ENCODE measurements around the gene MFAP2.

The MFAP2 gene

DNA sequence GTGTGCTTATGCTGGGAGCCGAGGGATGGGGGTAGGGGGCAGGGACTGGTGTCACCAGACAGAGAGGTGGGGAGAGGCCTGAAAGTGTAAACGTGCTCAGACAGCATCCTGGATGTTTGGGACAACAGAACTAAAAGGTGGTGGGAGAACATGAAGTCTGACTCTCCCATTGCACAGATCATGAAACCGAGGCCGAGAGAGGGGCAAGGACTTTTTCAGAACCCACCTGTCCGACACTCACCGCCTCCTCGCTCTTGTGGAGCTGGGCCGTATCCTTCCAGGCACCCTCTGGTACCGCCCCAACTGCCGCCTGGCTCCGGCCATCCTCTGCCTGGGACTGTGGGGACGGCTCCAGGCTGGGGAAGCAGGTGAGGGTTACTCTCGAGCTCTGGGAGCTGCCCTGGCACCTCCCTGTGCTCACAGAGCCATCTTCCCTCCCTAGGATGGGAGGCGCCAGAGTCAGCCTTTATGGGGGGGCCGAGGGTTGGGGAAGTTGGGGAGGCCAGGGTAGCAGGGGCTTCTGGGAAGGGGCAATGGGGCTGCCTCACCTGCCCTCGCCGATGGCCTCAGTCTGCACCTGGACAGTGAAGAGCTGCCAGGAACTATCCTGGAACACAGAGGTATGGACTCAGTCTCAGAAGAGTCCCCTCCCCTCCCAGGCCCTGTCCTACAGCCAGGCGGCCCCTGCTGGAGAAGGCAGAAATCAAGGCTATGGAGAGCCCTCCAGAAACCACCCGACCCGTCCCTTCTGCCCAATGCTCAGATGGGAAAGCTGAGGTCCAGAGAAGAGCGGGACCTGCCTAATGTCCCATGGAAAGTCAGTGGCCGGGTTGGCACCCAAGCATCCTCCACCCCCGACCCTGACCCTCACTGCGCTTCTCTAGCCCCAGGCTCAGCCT is 24.3 kb upstream of the MFAP2 start (continued):
- no peak for TF ChIP-seq TCF4 (CRISPR knock-in tag; IDR thresholded peaks at IDR 0.05; ENCODE audit: borderline replicate concordance)
- TF ChIP-seq ZC3H10 (CRISPR knock-in tag; IDR thresholded peaks at IDR 0.05) = no peak
- TF ChIP-seq ISL1 (CRISPR knock-in tag; IDR thresholded peaks at IDR 0.05) = no peak
- TF ChIP-seq BACH2 (CRISPR knock-in tag; IDR thresholded peaks at IDR 0.05; ENCODE audit: borderline replicate concordance) = no peak
- no peak for TF ChIP-seq RARB (CRISPR knock-in tag; IDR thresholded peaks at IDR 0.05)
- TF ChIP-seq SNAI2 (CRISPR knock-in tag; IDR thresholded peaks at IDR 0.05) = no peak
- TF ChIP-seq OSR1 (CRISPR knock-in tag; IDR thresholded peaks at IDR 0.05) = no peak

DNA sequence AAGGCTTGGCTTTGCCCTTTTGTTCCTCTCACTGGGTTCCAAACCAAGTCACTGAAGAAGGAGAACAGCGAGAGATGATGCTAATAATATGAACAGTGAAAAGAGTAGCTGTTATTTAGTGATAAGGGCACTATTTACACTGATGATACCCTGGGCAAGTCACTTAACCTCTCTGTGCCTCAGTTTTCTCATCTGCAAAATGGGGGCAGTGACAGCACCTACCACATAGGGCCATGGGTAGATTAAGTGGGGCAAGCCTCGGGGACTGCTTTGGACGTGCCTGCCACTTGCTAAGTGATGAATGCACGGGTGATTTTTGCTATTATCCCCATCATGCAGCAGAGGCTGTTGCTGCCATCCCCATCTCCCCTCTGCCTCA is 22.1 kb upstream of the MFAP2 start:
- no peak for ATAC-seq
- TF ChIP-seq SNAI2 (CRISPR knock-in tag; IDR thresholded peaks at IDR 0.05) (no peak), ZFP3 (CRISPR knock-in tag; IDR thresholded peaks at IDR 0.05) (no peak), ZNF8 (CRISPR knock-in tag; IDR thresholded peaks at IDR 0.05) (no peak), TCF4 (CRISPR knock-in tag; IDR thresholded peaks at IDR 0.05; ENCODE audit: borderline replicate concordance) (no peak), GLIS3 (CRISPR knock-in tag; IDR thresholded peaks at IDR 0.05) (no peak), ARNTL (CRISPR knock-in tag; IDR thresholded peaks at IDR 0.05; ENCODE audit: borderline replicate concordance, low read depth) (no peak)
- TF ChIP-seq, protein P1, sequence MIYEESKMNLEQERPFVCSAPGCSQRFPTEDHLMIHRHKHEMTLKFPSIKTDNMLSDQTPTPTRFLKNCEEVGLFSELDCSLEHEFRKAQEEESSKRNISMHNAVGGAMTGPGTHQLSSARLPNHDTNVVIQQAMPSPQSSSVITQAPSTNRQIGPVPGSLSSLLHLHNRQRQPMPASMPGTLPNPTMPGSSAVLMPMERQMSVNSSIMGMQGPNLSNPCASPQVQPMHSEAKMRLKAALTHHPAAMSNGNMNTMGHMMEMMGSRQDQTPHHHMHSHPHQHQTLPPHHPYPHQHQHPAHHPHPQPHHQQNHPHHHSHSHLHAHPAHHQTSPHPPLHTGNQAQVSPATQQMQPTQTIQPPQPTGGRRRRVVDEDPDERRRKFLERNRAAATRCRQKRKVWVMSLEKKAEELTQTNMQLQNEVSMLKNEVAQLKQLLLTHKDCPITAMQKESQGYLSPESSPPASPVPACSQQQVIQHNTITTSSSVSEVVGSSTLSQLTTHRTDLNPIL (CRISPR knock-in tag; IDR thresholded peaks at IDR 0.05; ENCODE audit: low read depth) = no peak

GRCh38 chr1:17001760-17002523 is 21.5 kb upstream of the MFAP2 start:
- no peak for TF ChIP-seq TCF4 (CRISPR knock-in tag; IDR thresholded peaks at IDR 0.05; ENCODE audit: borderline replicate concordance)
- TF ChIP-seq ISL1 (CRISPR knock-in tag; IDR thresholded peaks at IDR 0.05) = no peak
- TF ChIP-seq BACH2 (CRISPR knock-in tag; IDR thresholded peaks at IDR 0.05; ENCODE audit: borderline replicate concordance) = no peak
- no peak for TF ChIP-seq SNAI2 (CRISPR knock-in tag; IDR thresholded peaks at IDR 0.05)
- TF ChIP-seq ARNTL (CRISPR knock-in tag; IDR thresholded peaks at IDR 0.05; ENCODE audit: borderline replicate concordance, low read depth) = no peak
- TF ChIP-seq, protein P2, sequence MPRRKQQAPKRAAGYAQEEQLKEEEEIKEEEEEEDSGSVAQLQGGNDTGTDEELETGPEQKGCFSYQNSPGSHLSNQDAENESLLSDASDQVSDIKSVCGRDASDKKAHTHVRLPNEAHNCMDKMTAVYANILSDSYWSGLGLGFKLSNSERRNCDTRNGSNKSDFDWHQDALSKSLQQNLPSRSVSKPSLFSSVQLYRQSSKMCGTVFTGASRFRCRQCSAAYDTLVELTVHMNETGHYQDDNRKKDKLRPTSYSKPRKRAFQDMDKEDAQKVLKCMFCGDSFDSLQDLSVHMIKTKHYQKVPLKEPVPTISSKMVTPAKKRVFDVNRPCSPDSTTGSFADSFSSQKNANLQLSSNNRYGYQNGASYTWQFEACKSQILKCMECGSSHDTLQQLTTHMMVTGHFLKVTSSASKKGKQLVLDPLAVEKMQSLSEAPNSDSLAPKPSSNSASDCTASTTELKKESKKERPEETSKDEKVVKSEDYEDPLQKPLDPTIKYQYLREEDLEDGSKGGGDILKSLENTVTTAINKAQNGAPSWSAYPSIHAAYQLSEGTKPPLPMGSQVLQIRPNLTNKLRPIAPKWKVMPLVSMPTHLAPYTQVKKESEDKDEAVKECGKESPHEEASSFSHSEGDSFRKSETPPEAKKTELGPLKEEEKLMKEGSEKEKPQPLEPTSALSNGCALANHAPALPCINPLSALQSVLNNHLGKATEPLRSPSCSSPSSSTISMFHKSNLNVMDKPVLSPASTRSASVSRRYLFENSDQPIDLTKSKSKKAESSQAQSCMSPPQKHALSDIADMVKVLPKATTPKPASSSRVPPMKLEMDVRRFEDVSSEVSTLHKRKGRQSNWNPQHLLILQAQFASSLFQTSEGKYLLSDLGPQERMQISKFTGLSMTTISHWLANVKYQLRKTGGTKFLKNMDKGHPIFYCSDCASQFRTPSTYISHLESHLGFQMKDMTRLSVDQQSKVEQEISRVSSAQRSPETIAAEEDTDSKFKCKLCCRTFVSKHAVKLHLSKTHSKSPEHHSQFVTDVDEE (CRISPR knock-in tag; IDR thresholded peaks at IDR 0.05) = no peak
- TF ChIP-seq TOX (CRISPR knock-in tag; IDR thresholded peaks at IDR 0.05; ENCODE audit: borderline replicate concordance) = no peak
- no peak for TF ChIP-seq ZNF565 (CRISPR knock-in tag; conservative IDR thresholded peaks at IDR 0.05; ENCODE audit: low read depth)
- TF ChIP-seq, protein P3, sequence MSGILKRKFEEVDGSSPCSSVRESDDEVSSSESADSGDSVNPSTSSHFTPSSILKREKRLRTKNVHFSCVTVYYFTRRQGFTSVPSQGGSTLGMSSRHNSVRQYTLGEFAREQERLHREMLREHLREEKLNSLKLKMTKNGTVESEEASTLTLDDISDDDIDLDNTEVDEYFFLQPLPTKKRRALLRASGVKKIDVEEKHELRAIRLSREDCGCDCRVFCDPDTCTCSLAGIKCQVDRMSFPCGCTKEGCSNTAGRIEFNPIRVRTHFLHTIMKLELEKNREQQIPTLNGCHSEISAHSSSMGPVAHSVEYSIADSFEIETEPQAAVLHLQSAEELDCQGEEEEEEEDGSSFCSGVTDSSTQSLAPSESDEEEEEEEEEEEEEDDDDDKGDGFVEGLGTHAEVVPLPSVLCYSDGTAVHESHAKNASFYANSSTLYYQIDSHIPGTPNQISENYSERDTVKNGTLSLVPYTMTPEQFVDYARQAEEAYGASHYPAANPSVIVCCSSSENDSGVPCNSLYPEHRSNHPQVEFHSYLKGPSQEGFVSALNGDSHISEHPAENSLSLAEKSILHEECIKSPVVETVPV (CRISPR knock-in tag; IDR thresholded peaks at IDR 0.05) = no peak
- ATAC-seq = no peak

DNA sequence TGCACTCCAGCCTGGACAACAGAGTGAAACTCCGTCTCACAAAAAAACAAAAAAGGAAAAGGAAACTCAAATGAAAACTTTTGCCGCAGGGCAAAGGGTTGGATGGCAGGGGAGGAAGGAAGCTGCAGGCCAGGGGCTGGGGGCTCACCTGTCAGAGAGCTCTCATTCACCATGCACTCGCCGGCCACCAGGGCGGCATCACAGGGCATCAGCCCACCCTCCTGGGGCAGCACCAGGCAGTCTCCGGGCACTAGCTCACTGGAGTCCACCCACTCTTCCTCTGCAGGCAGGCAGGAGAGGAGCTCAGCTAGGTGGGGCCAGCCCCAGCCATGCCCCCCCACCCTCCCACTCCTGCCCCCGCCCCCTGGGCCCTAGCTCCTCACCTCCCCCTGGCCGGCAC is 19.4 kb upstream of the MFAP2 start:
- ATAC-seq = no peak

More for the DNA sequence above, 19.4 kb upstream of the MFAP2 start:
- no peak for TF ChIP-seq ZFP3 (CRISPR knock-in tag; IDR thresholded peaks at IDR 0.05)
- TF ChIP-seq GLIS3 (CRISPR knock-in tag; IDR thresholded peaks at IDR 0.05) = no peak
- TF ChIP-seq ZFP30 (CRISPR knock-in tag; IDR thresholded peaks at IDR 0.05) = no peak
- TF ChIP-seq, protein P3 (CRISPR knock-in tag; IDR thresholded peaks at IDR 0.05) = no peak
- no peak for TF ChIP-seq RARB (CRISPR knock-in tag; IDR thresholded peaks at IDR 0.05)
- TF ChIP-seq PPARA (CRISPR knock-in tag; IDR thresholded peaks at IDR 0.05; ENCODE audit: borderline replicate concordance) = no peak
